NCI-H748 treated with DMSO at 0.1 percent for 48 hours (cell line): Measurements from ENCODE around the gene ADAMTS12.

Experiments used
- DNase-seq: peaks from one replicate; lab custom pipeline; 2025; lab: John Stamatoyannopoulos, UW

Gene ADAMTS12

GRCh38 chr5:33650911-33651310 is 240.9 kb downstream of the ADAMTS12 start:
- no peak for DNase-seq

- no peak for DNase-seq
Observed at GRCh38 chr5:33649549-33650482, 242.0 kb downstream of the ADAMTS12 start.

GRCh38 chr5:33641744-33642505 is 249.9 kb downstream of the ADAMTS12 start:
- DNase-seq = no peak

GRCh38 chr5:33639474-33639873 is 252.3 kb downstream of the ADAMTS12 start:
- no peak for DNase-seq

- no peak for DNase-seq
Observed at GRCh38 chr5:33637011-33637410, 254.8 kb downstream of the ADAMTS12 start.

- DNase-seq = no peak
Observed at GRCh38 chr5:33635582-33635981, 256.2 kb downstream of the ADAMTS12 start.

GRCh38 chr5:33633699-33634098 is 258.1 kb downstream of the ADAMTS12 start:
- no peak for DNase-seq

- no peak for DNase-seq
Observed at GRCh38 chr5:33631786-33632185, 260.0 kb downstream of the ADAMTS12 start.

- no peak for DNase-seq
Observed at GRCh38 chr5:33631139-33631538, 260.7 kb downstream of the ADAMTS12 start.

- DNase-seq = no peak
Observed at GRCh38 chr5:33629999-33630398, 261.8 kb downstream of the ADAMTS12 start.

- DNase-seq = no peak
Observed at GRCh38 chr5:33628796-33629195, 263.0 kb downstream of the ADAMTS12 start.

GRCh38 chr5:33621514-33621913 is 270.3 kb downstream of the ADAMTS12 start:
- DNase-seq = no peak

- DNase-seq = no peak
Observed at GRCh38 chr5:33614039-33614438, 277.8 kb downstream of the ADAMTS12 start.

- DNase-seq = no peak
Observed at GRCh38 chr5:33612386-33612785, 279.4 kb downstream of the ADAMTS12 start.

GRCh38 chr5:33611877-33612276 is 279.9 kb downstream of the ADAMTS12 start:
- DNase-seq = no peak

GRCh38 chr5:33608344-33609041 is 283.3 kb downstream of the ADAMTS12 start:
- no peak for DNase-seq

GRCh38 chr5:33604503-33604902 is 287.3 kb downstream of the ADAMTS12 start:
- no peak for DNase-seq

- no peak for DNase-seq
Observed at GRCh38 chr5:33601881-33602280, 289.9 kb downstream of the ADAMTS12 start.

GRCh38 chr5:33595303-33595702 is 296.5 kb downstream of the ADAMTS12 start:
- DNase-seq = no peak

GRCh38 chr5:33594006-33594405 is 297.8 kb downstream of the ADAMTS12 start:
- DNase-seq = no peak

GRCh38 chr5:33592245-33592644 is 299.5 kb downstream of the ADAMTS12 start:
- DNase-seq = no peak

- no peak for DNase-seq
Observed at GRCh38 chr5:33588654-33589372, 303.0 kb downstream of the ADAMTS12 start.
